GM18520 (cell line): ENCODE results near the gene UBAC1.
A peak's percentile ranks its signal among the peaks of the same experiment; 100 is the strongest.
"Not testable (repeated sequence)": the region's sequence is repeated elsewhere in the genome, so short reads cannot be mapped to it uniquely, and the experiment has no call there.

ENCODE experiments used
- ATAC-seq: cut with Tn5 transposase; IDR thresholded peaks from one replicate; pipeline ENCODE4 v1.9.1; 2021; ENCODE audit not compliant: unreplicated experiment

Gene UBAC1

DNA sequence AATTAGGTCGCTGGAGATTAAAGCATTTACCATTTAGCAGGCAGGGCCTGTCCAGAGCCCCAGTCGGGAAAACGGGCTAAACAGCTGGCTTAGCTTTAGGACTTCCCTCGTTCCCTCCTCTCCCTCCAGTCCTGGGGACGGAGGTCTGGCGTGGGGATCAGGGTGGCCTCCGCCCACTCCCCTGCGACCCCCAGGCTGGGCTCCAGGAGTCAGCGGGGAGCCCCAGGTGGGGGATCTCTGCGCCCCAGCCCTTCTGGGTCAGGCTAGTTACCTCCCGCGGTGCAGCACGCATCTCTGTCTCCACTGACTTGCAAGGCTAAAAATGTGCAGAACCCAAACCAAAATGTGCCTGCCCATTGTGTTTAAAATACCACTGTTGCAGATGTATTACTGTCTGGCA lies 37.7 kb downstream of the UBAC1 start:
- no peak for ATAC-seq

DNA sequence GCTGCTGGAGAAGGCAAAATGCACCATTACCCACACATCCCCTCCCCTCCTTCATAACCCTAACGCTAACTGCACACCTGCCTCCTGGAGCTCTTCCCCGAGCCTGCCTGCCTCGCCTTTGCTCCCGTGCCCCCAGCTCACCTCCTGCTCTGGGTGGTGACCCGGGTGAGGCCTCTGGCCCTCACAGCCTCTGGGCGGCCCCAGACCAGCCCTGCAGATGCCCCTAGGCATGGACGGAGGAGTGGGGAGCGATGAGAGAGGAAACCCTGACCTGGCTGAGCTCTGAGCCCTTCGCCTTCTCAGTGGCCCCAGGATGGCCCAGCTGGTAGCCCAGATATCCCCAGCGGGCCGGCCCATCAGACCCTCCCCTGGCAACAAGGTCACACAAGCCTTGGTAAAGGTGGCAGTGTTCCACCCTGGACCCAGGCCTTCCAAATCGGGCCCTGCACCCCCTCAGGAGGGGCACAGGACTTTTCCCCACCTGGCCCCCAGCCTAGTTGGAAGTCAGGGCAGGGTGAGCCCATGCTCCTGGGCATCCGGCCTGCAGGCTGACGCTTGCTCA lies 39.3 kb downstream of the UBAC1 start:
- no peak for ATAC-seq

DNA sequence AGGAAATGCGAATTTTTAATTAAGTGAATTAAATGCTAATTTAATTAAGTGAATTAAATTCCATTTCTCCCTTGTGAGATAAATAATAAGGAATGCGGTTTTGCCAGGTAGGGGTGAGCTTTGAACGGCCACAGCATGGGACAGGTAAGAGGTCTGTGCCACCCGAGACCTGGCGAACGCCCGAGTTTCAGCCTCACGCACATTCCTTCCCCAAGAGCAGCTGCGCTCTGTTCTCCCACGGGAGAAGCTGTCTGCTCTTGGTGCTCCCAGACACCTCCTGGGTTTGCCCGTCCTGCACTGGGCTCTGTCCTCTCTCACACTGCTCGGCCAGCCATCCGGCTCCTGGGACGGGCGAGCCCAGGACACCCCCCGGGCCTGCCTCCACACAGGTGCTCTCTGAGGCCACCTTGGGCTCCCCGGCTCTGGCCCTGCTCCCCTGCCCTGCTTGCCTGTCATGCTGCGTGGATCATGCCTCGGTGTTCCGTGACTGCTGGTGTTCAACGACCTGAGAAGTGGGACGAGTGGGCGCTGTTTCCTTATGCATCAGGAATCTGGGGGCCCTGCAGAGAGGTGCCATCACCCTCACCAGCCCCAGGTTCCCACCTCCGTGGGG lies 40.1 kb downstream of the UBAC1 start:
- no peak for ATAC-seq

DNA sequence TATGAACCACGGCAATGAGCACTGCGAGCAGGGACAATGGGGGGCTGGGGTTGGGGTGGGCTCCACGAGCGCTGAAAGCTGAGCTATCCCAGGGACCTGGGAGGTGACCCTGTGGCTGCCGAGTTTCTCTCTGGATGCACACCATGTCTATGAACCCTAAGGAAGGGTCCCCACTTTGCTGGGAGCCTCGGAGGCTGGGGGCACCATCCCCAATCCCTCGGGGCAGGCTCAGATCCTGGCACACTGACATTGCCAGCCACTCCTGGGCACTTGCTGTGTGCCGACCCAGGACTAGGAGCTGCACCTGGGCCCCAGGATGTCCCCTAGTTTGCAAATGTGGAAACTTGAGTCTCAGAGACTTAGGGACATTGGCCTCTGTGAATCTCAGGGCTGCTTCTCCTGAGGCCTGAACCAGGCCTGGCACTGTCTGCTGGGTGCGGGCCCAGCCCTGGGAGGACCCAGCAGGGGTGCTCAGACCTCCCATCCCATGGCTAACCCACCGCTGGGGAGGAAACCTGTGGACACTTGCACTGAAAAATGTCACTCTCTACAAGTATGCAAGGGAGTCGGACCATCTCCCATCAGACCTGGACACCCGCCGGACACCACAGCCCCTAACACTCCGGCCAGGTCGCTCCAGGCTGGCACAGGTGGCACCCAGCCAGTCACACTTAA lies 40.8 kb downstream of the UBAC1 start:
- ATAC-seq, result no peak

DNA sequence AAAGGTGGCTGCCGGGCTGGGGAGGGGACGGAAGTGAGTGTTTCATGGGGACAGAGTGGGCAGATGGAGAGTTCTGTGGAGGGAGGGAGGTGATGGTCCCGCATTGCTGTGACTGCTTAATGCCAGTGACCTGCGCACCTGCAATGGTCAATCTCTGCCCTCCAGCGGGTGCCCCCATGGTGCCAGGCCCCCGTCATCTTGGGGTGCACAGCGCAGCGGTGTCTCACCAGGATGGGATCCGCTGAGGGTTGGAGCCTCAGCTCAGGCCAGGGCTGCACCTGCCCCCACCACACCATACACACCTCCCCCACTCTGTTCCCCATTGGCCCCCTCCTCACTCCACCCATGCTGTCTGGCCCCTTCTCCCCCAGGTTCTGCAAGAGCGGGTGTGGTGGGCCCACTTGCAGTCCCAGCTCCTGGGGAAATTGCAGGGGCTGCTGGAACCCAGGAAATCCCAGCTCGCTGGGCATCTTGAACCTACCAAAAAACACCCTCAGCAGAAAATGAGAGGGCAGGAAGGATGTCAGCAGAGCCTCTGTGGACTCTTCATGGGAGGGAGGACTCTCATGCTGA lies 41.8 kb downstream of the UBAC1 start:
- ATAC-seq, result no peak

DNA sequence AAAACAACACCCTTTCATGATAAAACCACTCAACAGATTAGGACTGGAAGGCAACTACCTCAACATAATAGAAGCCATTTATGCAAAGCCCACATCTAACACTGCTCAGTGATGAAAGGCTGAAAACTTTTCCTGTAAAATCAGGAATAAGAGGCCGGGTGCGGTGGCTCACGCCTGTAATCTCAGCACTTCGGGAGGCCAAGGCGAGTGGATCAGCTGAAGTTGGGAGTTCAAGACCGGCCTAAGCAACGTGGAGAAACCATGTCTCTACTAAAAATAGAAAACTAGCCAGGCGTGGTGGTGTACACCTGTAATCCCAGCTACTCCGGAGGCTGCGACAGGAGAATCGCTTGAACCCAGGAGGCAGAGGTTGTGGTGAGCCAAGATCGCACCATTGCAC lies 44.9 kb downstream of the UBAC1 start:
- ATAC-seq, result not testable (repeated sequence)

DNA sequence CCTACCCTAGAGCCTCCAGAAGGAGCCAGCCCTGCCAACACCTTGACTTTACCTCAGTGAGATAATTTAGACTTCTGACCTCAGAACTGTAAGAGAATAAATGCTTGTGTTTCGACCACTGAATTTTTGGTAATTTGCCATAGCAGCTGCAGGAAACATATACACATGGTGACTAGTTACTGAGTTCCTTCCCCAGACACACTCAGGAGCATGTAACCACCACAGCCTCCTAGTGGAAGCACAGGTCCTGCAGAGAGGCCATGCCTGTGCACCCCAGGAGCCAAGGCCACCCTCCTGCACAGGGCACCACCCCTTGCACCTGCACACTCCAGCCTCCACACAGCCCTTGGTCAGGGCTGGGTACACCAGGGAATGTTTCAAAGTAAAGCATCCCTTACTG lies 46.3 kb downstream of the UBAC1 start:
- no peak for ATAC-seq

DNA sequence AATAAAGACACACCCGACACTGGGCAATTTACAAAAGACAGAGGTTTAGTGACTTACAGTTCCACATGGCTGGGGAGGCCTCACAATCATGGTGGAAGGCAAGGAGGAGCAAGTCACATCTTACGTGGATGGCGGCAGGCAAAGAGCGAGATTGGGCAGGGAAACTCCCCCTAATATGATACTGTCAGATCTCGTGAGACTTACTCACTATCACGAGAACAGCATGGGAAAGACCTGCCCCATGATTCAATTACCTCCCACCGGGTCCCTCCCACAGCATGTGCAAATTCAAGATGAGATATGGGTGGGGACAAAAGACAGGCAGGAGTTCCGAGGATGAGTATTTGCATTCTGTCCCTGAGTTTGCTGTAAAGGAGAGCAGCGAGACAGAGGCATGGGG lies 49.9 kb downstream of the UBAC1 start:
- not testable (repeated sequence) for ATAC-seq

DNA sequence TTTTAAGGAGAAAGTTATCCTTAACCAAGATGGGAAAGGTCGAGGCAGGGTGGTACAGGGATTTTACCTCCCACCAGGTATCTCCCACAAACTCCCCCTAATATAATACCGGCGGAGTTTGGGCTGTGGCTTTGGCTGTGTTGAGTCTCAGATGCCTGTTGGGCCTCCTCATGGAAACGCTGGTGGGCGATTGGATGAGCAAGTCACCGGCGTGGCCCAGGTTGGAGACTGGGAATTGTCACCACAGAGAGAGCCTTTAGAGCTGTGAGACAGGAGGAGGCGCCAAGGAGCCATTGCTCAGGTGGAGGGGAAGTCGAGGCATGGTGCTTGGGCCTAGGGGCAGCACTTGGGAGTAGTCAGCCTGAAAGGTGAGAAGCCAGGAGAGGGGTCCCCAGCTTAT lies 50.4 kb downstream of the UBAC1 start:
- no peak for ATAC-seq

DNA sequence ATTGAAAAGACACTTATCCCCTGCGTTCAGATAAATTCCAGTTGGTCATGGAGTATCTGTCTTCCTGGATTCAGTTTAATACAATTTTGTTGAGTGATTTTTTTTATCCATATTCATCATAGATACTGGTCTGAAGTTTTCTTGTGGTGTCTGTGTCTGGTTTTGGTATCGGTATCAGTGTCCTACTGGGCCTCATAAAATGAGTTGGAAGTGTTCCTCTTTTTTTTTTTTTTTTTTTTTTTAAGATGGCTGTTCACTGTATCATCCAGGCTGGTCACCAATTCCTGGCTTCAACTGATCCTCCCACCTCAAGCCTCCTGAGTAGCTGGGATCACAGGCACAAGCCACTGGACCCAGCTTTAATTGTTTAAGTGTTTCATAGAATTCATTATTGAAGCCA lies 51.0 kb downstream of the UBAC1 start:
- no peak for ATAC-seq

DNA sequence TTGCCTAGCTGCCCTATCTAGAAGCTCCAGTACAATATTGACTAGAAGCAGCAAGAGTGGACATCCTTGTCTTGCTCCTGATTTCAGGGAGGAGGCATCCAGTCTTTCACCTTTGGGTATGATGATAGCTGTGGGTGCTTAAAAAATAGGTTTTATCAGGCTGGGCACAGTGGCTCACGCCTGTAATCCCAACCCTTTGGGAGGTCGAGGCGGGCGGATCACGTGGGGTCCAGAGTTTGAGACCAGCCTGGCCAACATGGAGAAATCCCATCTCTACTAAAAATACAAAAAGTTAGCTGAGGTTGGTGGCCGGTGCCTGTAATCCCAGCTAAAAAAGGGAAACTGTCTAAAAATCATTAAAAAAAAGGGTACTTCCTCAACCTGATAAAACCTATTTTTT lies 51.8 kb downstream of the UBAC1 start:
- ATAC-seq, result no peak

DNA sequence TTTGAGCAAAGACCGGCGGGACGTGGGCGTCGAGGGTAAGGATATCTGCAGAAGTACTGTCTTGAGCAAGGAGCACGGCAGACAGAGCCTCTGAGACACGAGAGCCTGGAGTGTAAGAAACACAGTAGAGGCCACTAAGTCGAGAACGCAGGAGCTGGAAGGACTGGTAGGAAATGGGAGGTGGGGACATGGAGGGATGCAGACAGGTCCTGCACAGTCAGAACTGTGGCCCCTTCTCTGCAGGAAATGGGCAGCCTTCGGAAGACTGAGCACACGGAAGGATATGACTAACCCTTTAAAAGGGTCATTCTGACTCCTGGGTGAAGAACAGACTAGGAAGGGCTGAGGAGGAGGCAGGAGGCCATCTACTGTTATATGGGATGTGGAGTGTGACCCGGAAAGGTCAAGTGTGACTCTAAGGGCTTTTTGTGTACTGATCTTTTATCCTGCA lies 52.4 kb downstream of the UBAC1 start:
- ATAC-seq, result no peak

DNA sequence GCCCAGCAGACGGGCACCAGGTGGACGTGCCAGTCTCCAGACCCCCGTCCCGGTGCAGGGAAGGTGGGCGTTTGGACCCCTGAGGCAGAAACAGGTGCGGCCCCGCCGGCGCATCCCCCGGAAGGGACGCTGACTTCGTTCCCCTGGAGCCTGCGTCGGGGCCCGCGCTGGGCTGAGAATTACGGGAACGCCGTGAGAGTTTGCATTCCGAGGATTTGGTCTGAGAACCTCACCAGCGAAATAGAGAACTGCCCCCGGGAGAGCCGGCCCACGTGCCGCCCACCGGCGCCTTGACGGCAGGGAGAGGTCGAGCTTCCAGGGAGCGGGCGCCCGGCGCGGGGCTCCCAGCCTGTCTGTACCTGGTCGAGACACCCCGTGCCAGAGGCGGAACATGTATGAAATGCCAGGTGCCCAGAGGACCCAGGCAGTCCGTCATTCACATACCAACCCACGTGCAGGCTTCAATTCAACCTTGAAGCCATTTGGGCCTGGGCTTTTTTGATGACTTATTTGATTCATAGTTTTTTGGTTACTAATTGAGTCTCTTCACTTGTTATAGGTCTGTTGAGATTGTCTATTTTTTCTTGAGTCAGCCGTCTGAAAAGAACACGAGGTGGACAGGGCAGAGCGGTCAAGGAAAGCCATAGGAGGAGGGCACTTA lies 53.0 kb downstream of the UBAC1 start:
- ATAC-seq, result no peak

DNA sequence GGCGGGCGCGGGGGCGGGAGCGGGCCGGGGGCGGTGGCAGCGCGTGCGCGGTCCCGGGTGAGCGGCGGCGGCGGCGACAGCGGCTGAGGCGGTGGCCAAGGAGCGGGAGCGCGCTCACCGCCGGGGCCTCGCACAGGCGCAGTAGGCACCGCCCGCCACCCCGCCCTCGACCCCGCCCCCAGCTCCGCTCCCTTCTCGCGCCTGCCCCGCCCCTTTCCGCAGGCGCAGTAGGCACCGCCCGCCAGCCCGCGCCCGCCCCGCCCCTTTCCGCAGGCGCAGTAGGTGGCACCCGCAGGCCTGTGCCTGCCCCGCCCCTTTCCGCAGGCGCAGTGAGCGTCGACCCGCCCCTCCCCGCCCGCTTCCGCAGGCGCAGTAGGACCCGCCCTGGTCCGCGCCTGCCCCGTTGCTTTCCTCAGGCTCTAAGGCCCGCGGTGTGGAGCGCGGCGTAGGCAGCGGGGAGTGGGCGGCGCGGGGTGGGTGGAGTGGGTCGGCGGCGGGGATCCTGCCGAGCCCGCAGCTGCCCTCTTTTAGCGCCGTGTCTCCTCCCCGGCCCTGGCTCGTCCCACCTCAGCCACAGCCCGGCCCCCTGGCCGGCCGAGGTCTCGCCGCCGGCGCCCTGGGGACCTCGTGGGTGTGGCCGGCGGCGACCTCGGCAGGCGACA lies 53.6 kb downstream of the UBAC1 start, which contains the start of gene CAMSAP1:
Gene CAMSAP1 (minus strand): TSS at position 116 of the 662 bp plus-strand sequence. CDS start 387 bp downstream, outside the sequence.
- peak; percentile 49 for ATAC-seq

DNA sequence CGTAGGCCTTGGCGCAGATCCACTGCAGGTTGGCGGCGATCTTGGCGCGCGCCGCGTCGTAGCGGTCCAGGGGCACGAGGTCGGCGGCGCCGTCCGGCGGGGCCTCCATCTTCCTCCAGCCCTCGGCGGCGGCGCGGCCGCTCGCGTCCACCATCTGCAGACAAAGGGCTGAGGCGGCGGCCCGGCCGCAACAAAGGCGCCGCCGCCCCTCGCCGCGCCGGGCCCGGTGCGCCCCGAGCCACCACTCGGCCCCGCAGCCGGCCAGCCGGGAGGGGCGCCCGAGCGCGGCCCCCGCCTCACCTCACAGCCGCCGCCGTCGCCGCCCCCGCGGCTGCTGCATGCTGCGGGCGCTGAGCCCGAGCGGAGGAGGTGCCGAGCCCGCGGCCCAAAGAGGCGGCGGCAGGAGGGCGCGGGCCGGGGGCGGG lies 54.2 kb downstream of the UBAC1 start:
- peak; percentile 3 for ATAC-seq

DNA sequence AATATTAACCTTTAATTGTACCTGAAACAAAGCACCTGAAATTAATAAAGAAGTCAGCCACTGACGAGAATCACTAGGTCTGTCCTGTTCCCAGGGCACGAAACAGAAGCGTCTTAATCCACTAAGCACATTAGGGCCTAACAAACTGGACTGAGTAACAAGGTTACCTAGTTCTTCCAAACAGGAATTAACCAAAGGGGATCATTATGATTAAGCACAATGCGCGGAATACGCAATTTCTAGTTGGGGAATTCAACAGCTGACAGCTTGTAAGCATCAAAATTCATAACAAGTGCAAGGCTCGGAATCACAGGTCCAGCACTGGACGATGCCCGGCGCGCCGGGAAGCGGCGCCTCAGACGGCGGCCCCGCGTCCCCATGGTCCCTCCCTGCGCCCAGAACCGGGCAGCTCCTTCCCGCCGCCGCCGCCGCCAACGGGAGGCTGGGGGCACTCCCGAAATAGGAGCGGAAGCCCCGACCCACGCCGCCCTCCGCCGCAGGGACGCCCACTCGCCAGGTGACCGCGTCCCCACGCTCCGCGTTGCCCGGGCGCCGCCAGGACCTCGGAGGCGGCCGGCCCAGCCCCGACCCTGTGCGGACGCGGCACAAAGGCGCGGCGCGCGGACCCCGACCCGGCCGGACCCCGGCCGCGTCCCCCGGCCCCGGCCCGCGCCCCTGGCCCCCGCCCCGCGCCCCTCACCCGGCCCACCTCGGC lies 54.7 kb downstream of the UBAC1 start:
- no peak for ATAC-seq

DNA sequence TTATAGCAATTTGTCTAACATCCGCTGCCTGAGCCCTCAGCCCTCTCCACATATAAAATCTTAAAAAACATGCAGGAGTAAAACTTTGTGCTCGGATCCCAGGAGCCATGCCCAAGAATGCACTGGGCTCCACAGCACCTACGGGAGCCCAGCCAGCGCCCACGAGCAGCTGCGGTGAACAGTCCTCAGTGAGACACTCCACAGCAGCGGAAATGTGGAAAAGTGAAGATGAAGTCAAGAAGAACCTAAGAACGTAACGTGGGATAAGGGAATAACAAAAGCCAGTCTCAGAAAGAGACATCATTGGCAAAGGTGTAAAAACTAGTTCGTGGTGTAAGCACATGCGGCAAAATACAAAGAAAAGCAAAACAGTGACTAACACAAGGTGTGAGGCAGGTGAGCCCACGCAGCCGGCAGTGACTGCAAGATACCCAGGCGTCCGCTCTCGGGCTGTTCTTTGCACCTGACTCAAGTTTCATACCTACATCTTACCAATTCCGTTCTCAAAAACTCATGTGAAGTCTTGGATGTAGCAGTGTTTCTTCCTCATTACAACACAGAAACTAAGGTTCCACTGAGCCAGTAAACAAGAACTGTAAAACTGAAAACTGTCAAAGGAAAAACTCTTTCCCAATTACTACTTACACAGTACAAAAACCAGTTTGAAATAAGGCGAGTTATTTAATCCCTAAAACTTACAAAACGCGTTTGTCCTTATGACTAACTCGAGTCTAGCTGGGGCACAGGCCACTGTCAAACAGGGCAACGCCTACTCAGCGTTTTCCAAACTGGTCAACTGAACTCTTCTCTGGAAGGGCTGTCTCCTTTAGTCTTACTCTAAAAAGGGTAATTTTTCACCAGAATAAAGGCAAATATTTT lies 55.6 kb downstream of the UBAC1 start:
- no peak for ATAC-seq

DNA sequence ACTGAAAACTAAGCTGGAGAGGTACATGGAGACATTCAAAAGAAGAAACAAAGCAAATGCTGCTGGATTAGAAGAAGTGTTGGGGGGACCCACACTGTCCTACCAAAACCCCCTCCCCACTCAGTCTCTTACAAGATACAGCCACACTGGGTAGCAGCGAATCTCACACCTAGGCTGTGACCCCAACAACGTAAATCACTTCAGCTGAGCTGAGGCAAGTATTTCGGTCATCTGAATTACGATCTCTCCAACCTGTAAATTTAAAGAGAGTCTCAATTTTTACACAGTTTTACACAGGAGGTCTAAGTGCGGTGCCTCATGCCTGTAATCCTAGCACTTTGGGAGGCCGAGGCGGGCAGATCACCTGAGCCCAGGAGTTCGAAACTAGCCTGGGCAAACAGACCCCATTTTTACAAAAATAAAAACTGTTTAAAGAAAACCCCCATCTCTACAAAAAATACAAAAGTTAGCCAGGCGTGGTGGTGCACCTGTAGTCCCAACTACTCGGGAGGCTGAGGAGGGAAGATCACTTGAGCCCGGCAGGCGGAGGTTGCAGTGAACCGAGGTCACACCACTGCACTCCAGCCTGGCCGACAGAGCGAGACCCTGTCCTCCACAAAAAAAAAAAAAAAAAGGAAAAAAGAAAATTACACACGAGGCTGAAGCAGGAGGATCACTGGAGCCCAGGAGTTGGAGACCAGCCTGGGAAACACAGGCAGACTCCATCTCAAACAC lies 57.2 kb downstream of the UBAC1 start:
- no peak for ATAC-seq

DNA sequence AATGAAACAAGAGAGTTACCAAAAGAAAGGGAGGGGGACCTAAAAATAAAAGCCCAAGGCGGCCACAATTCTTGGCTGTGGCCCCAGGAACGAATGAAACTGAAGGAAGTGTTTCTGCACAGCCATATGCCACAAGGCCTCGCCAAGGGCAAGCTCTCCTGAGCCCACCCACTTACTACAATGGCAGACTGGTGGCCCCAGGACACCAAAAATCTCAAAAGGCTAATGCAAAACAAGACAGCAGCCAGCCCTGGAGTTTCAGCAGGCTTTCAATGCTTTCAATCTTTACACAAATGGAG lies 57.9 kb downstream of the UBAC1 start:
- no peak for ATAC-seq
